Activated T-helper 1 cell treated with anti-CD3 and anti-CD28 coated beads, Interleukin-12 subunit alpha, Interleukin-12 subunit beta, Interleukin-2, Interleukin-4 antibody, amounts not matched to agents 30 ng/mL and 10 ng/mL and 1 ng/mL, durations not matched to agents 14 hours and 24 hours and 36 hours (primary cell): Measurements from ENCODE around the gene INVS. TPM values are rescaled to one million over a fixed set of nuclear protein-coding genes. Genes with fewer than 3 reads are reported as not detected.
"Not testable (repeated sequence)": the region's sequence is repeated elsewhere in the genome, so short reads cannot be mapped to it uniquely, and the experiment has no call there.

Experiments used
- DNase-seq: peaks from one replicate; pipeline ENCODE4 v3.0.0; 2021; ENCODE audit warnings: low spot score
- H3K27ac Mint-ChIP-seq: one replicate; pipeline ENCODE4 v1.8.0; 2021; ENCODE audit warnings: mild to moderate bottlenecking, mixed read lengths
- H3K27me3 Mint-ChIP-seq: one replicate; pipeline ENCODE4 v1.8.0; 2022; ENCODE audit warnings: mild to moderate bottlenecking, moderate library complexity, mixed read lengths; ENCODE audit not compliant: insufficient read depth
- H3K36me3 Mint-ChIP-seq: one replicate; pipeline ENCODE4 v1.8.0; 2021; ENCODE audit warnings: low read depth, mixed read lengths
- H3K4me1 Mint-ChIP-seq: one replicate; pipeline ENCODE4 v1.8.0; 2021; ENCODE audit warnings: low read depth, mixed read lengths
- H3K4me3 Mint-ChIP-seq: one replicate; pipeline ENCODE4 v1.8.0; 2021; ENCODE audit warnings: mild to moderate bottlenecking, moderate library complexity, mixed read lengths
- H3K9me3 Mint-ChIP-seq: one replicate; pipeline ENCODE4 v1.8.0; 2021; ENCODE audit warnings: mixed read lengths
- intact Hi-C: fragments of 100-400 bp; cut with micrococcal nuclease; formaldehyde crosslinking; loops from one replicate; pipeline ENCODE4 v1.15.1; 2024
- total RNA-seq: library from RNA; stranded (reverse); gene quantifications from 2 replicates; pipeline ENCODE4 v1.2.3, GENCODE V29; 2022

INVS gene
- total RNA-seq, 1 donor from 2014 or later, result 16.3 TPM

DNA sequence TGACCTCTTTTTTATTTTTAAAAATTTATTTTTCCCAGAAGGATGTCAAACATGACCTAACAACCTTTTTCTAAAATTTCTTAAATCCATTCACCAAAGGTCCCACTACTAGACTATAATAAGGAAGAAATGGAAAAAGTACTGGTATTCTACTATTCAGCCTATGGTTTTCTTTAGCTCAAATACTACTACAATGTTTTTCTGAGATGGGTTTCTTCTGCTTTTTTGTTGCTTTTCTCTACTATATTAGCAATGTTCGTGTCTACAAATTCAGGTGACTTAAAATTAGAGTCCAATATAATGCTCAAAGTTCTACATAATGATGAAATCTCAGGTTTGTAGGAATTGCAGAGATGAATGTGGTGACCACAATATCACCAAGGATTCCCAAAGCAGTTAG is 8.2 kb upstream of the INVS start:
- no peaks in the 10 kb centered on the region for H3K9me3 Mint-ChIP-seq
- peaks cover 8% of the 10 kb centered on the region for H3K36me3 Mint-ChIP-seq
- DNase-seq, result no peak
- peaks cover 40% of the 10 kb centered on the region for H3K4me1 Mint-ChIP-seq
- no peak overlapping the region for H3K4me3 Mint-ChIP-seq
- intact Hi-C loops, result loop anchor here (10.0 kb wide), 1 partner anchor 1444 kb away; the partner anchor contains the start of gene RNF20
- H3K27me3 Mint-ChIP-seq, result no peaks in the 10 kb centered on the region
- H3K27ac Mint-ChIP-seq, result no peak overlapping the region

DNA sequence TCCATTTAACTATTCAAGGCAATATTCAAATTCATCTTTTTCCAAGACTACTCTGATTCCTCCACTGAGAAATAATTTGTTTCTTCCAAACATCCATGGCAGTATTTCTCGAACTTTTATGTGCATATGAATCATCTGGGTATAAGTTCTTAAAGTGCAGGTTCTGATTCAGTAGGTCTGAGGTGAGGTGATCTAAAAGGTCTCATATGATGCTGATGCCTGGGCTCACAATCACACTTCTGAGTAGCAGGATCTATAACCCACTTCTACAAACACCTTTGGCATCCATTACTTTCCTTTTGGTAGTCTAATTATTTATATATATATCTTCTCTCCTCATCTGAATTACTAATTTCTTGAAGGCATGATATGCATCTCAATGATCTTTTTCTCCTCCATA is 7.4 kb upstream of the INVS start:
- no peaks in the 10 kb centered on the region for H3K9me3 Mint-ChIP-seq
- peaks cover 36% of the 10 kb centered on the region for H3K4me1 Mint-ChIP-seq
- no peak for DNase-seq
- H3K27me3 Mint-ChIP-seq, result no peaks in the 10 kb centered on the region
- peaks cover 8% of the 10 kb centered on the region for H3K36me3 Mint-ChIP-seq
- intact Hi-C loops, result loop anchor here (10.0 kb wide), 1 partner anchor 1443 kb away; the partner anchor contains the start of gene RNF20
- H3K27ac Mint-ChIP-seq, result no peak overlapping the region
- no peak overlapping the region for H3K4me3 Mint-ChIP-seq

DNA sequence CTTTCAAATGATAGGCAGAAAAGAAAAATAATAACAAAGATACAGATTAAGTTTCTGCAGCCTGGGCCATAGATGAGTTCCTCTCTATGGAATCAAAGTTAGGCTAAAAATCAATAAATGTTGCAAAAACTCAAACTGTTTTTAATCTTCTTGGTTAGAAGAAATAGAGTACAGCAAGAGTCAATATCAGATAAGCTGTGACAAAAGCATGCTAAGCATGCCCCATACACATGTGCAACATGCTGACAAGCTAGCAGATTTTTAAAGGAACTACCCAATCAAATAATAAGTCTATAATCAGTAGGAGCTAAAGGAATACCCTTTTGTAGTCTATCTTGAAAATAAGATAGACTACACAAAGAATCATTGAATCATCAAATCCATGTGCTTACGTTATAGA is 7.0 kb upstream of the INVS start:
- no peaks in the 10 kb centered on the region for H3K9me3 Mint-ChIP-seq
- H3K27me3 Mint-ChIP-seq, result no peaks in the 10 kb centered on the region
- no peak overlapping the region for H3K27ac Mint-ChIP-seq
- H3K4me1 Mint-ChIP-seq, result peaks cover 37% of the 10 kb centered on the region
- intact Hi-C loops, result loop anchor here (10.0 kb wide), 1 partner anchor 1443 kb away; the partner anchor contains the start of gene RNF20
- no peak overlapping the region for H3K4me3 Mint-ChIP-seq
- peaks cover 8% of the 10 kb centered on the region for H3K36me3 Mint-ChIP-seq
- DNase-seq, result no peak

DNA sequence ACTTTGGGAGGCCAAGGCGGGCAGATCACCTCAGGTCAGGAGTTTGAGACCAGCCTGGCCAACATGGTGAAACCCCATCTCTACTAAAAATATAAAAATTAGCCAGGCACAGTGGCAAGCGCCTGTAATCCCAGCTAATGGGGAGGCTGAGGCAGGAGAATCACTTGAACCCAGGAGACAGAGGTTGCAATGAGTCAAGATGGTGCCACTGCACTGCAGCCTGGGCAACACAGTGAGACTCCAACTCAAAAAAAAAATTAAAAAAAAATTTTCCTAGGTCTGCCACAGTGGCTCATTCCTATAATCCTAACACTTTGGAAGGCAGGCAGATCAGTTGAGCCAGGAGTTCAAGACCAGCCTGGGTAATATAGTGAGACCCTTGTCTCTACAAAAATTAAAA is 4.6 kb upstream of the INVS start:
- not testable (repeated sequence) for H3K4me3 Mint-ChIP-seq, H3K9me3 Mint-ChIP-seq, DNase-seq, H3K27me3 Mint-ChIP-seq, H3K36me3 Mint-ChIP-seq, H3K27ac Mint-ChIP-seq
- H3K4me1 Mint-ChIP-seq, result peaks cover 35% of the 10 kb centered on the region
- intact Hi-C loops, result loop anchor here (10.0 kb wide), 1 partner anchor 1440 kb away; the partner anchor contains the start of gene RNF20

DNA sequence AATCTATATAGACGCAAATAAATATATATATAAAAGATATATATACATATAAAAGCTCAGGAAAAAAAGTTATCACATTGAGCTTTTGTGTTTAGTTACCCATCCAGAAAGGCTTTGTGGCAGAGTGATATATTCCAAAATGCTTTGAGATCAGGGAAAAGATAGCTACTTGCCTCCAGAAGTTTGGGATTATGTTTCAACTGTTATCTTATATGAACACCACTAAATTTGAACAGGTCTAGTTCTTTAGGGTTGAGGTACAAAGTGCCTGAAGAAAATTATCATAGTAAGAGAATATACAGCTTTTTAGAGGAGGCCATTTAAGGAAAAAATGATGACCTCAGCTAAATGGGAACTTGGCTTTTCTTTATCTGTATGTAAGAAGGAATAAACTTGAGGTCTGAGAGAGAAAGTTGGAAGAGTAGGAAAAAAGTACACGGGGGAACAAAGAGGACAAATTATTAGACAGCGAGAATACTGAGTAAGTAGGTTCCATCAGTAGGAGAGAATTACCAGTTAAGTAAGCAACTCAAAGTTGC is 2.6 kb upstream of the INVS start:
- no peaks in the 10 kb centered on the region for H3K27me3 Mint-ChIP-seq
- H3K36me3 Mint-ChIP-seq, result peaks cover 8% of the 10 kb centered on the region
- peaks cover 44% of the 10 kb centered on the region for H3K4me1 Mint-ChIP-seq
- H3K4me3 Mint-ChIP-seq, result peak overlapping the region; percentile 28
- intact Hi-C loops, result loop anchor here (5.0 to 10.0 kb wide), 5 partner anchors 69 to 1438 kb away; partner anchors contain the start of genes MSANTD3 and RNF20
- H3K27ac Mint-ChIP-seq, result no peak overlapping the region
- no peak for DNase-seq
- no peaks in the 10 kb centered on the region for H3K9me3 Mint-ChIP-seq

DNA sequence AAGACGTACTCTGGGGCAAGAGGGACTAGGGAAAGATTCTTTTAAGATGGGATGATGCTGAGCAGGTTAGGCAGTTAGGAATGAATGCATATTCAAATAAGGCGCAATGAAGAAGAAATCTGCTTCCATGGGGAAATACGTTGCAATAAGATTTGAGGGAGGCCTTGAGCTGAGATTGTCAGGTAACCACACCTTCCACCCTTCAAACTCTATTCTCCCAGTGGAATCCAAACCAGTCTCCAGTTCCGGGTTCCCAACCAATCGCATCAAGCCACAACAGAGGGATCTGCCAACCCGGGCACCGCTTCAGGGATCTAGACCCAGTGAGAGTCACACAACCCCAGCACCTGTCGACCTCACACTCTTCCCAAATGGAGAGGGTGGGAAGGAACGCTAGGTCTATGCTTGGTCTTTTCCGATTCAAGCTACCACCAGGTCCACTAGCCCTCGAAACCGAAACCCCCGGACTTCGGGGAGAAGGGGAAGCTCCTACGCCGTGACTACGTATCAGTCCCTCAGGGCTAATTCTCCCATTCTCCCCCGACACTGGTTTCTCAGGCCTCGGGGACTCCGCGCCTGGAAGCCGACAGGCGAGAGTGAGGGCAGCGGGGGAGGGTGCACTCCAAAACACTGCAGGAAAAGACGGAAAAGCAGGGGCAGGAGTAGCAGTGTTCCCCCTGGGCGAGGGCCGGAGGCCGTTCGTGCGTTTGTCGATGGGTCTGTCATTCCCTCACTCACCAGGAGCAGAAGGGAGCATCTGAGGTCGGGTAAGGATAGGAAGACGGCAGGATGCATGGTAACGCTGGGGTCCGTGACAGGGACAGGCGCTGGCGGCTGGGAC is 777 bp upstream of the INVS start:
- intact Hi-C loops, result loop anchor here (2.0 to 10.0 kb wide), 8 partner anchors 71 to 1843 kb away; partner anchors contain the start of genes MSANTD3, RNF20, TBC1D2 and TGFBR1
- Mint-ChIP-seq H3K4me1 (peaks cover 42% of the 10 kb centered on the region), H3K36me3 (peaks cover 5% of the 10 kb centered on the region), H3K4me3 (peak overlapping the region; percentile 99), H3K27me3 (no peaks in the 10 kb centered on the region), H3K27ac (peak overlapping the region; percentile 95), H3K9me3 (no peaks in the 10 kb centered on the region)
- peak; percentile 12 for DNase-seq

DNA sequence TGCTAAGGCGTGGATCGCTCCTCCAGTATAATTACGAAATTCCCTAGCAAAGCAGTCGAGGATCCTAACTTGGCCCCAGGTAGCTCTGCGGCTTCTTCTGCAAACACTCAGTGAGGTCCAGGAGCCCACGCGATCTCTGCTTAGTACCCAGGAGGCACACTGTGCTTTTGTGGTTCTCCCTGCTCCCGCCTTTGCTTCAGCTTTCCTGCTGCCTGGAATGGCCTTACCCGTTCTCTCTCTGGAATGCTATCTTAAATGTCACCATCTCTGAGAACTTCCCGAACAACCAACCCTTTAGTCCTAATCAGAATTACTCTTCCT is 639 bp downstream of the INVS start:
- Mint-ChIP-seq H3K36me3 (no peaks in the 10 kb centered on the region), H3K4me3 (peak overlapping the region; percentile 99), H3K27ac (peak overlapping the region; percentile 92), H3K27me3 (no peaks in the 10 kb centered on the region), H3K9me3 (no peaks in the 10 kb centered on the region), H3K4me1 (peaks cover 34% of the 10 kb centered on the region)
- no peak for DNase-seq
- intact Hi-C loops, result loop anchor here (1.0 to 10.0 kb wide), 16 partner anchors 16 to 1845 kb away; partner anchors contain the start of genes MRPL50, MSANTD3, RNF20 and SEC61B

DNA sequence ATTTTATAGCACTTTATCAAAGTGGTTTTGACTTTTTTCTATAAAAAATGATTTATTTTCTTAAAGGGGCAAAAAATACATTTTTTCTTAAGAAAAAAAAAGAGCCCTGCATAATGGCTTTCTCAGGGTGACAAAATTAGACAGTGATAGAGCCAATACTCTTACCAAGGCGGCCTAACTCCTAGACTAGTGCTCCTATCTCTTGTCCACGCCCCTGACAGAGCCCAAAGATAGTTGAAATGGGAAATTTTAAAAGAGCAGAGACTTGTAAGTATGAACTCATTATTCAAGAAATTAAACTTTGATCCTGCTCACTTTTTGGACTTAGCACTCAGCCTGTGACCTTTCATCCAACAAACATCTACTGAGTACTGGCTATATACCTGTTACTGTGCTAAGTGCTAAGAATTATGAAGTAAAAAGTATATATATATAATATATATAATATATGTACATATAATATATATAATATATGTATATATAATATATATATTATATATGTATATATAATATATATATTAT is 1.2 kb downstream of the INVS start:
- intact Hi-C loops, result no loop called here
- Mint-ChIP-seq H3K9me3 (no peaks in the 10 kb centered on the region), H3K27me3 (no peaks in the 10 kb centered on the region), H3K36me3 (peaks cover 2% of the 10 kb centered on the region), H3K4me1 (peaks cover 29% of the 10 kb centered on the region), H3K27ac (peak overlapping the region; percentile 92), H3K4me3 (peak overlapping the region; percentile 99)
- no peak for DNase-seq

DNA sequence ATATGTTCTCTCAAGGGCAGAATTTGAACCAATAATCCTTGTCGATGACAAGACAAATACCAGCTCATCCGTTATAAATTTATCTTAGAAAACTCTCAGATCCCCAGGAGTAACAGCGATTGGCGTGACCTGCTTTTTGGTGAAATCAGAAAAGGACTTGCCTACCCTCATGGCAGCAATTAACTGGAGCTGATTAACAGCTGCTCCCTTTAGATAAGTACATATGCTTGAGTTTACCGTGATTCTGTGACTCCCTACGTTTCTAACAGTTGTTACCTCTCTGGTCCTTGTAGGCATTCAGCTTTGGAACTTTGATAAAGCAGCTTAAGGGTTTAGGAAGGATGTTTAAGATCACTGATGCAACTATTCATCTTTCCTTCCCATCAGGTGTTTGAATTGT is 2.6 kb downstream of the INVS start:
- Mint-ChIP-seq H3K36me3 (peaks cover 2% of the 10 kb centered on the region), H3K4me1 (peaks cover 25% of the 10 kb centered on the region), H3K4me3 (no peak overlapping the region), H3K27ac (no peak overlapping the region), H3K9me3 (no peaks in the 10 kb centered on the region), H3K27me3 (no peaks in the 10 kb centered on the region)
- intact Hi-C loops, result no loop called here
- DNase-seq, result no peak

DNA sequence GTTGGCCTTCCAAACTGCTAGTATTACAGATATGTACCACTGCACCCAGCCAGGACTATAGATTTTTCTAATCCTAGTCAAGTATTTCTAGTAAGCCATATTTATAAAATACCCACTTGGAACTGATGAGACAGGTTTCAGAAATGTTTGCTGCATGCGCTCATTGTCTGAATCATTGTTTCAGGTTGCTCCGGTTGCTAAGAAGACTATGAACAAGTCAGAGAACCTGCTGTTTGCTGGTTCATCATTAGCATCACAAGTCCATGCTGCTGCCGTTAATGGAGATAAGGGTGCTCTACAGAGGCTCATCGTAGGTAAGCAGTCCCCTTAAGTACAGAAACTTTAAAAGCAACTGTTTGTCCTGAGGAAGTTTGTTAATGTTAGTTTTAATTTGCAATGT is 5.3 kb downstream of the INVS start:
- no peak overlapping the region for H3K4me3 Mint-ChIP-seq
- H3K27me3 Mint-ChIP-seq, result no peaks in the 10 kb centered on the region
- no peak overlapping the region for H3K27ac Mint-ChIP-seq
- peaks cover 10% of the 10 kb centered on the region for H3K4me1 Mint-ChIP-seq
- peaks cover 2% of the 10 kb centered on the region for H3K36me3 Mint-ChIP-seq
- intact Hi-C loops, result no loop called here
- H3K9me3 Mint-ChIP-seq, result no peaks in the 10 kb centered on the region
- DNase-seq, result no peak

DNA sequence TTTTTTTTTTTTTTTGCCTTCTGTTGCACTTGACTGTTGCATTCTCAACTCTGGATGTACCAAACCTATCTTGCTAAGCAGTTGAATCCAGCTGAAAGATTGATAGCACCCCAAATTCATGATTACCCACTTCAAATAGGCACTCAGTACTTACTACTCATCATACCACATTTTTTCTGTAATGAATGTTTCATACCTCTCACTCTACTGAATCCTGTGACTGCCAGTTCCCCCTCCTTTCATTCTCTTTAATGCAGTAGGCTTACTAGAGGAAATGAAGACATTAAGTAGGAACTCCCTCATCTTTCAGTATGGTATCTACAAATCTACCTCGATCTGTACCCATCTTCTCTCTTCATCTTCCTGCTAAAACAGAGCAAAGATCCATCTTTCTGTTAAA is 6.8 kb downstream of the INVS start:
- H3K36me3 Mint-ChIP-seq, result peaks cover 4% of the 10 kb centered on the region
- H3K9me3 Mint-ChIP-seq, result no peaks in the 10 kb centered on the region
- H3K27ac Mint-ChIP-seq, result no peak overlapping the region
- no peaks in the 10 kb centered on the region for H3K4me1 Mint-ChIP-seq
- H3K4me3 Mint-ChIP-seq, result no peak overlapping the region
- intact Hi-C loops, result no loop called here
- no peak for DNase-seq
- H3K27me3 Mint-ChIP-seq, result no peaks in the 10 kb centered on the region

DNA sequence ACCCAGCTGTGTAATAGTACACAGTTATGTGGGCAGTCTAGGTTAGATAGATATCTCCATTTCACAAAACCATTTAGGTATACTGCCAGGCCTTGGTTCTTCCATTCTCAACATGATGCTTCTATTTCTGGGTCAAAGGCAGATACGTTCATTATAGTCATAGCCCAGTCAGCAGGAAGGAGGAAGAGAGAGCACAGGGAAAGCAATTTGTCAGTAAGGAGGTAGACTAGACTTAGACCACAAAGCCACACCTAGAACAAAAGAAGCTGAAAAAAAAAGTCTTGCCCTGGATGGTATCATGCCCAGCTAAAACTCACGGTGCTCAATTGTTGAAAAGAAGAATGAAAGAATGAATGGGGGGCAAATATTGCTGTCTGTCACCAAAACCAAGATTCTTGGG is 7.6 kb downstream of the INVS start:
- Mint-ChIP-seq H3K4me3 (no peak overlapping the region), H3K27me3 (no peaks in the 10 kb centered on the region), H3K27ac (no peak overlapping the region), H3K4me1 (no peaks in the 10 kb centered on the region), H3K36me3 (peaks cover 6% of the 10 kb centered on the region), H3K9me3 (no peaks in the 10 kb centered on the region)
- no peak for DNase-seq
- intact Hi-C loops, result no loop called here

DNA sequence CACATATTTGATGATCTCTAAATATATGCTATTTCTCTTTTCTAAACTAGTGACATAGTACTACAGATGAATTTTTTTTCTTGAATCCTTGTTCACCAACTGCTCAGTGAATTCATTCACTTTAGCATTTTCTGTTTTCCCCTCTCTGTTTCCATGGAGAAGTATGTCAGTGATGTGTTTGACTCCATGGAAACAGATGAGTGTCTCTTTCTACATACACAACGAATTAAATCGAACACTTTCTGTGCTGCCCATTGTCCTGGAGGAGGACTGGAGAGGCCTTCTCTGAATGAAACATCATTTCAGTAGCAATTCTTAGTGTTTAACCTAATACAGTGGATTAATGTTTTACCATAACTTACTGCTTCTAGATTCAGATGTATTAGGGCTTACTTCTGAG is 9.5 kb downstream of the INVS start:
- Mint-ChIP-seq H3K27ac (no peak overlapping the region), H3K4me1 (peaks cover 4% of the 10 kb centered on the region), H3K9me3 (no peaks in the 10 kb centered on the region), H3K27me3 (no peaks in the 10 kb centered on the region), H3K4me3 (no peak overlapping the region), H3K36me3 (peaks cover 6% of the 10 kb centered on the region)
- intact Hi-C loops, result no loop called here
- DNase-seq, result no peak
